NCI-H2196 (cell line): Measurements from ENCODE around the gene IQUB.
"Not testable (repeated sequence)": the region's sequence is repeated elsewhere in the genome, so short reads cannot be mapped to it uniquely, and the experiment has no call there.

Source experiments
- DNase-seq: peaks from one replicate; lab custom pipeline; 2025; ENCODE audit not compliant: unreplicated experiment; lab: John Stamatoyannopoulos, UW

IQUB gene

DNA sequence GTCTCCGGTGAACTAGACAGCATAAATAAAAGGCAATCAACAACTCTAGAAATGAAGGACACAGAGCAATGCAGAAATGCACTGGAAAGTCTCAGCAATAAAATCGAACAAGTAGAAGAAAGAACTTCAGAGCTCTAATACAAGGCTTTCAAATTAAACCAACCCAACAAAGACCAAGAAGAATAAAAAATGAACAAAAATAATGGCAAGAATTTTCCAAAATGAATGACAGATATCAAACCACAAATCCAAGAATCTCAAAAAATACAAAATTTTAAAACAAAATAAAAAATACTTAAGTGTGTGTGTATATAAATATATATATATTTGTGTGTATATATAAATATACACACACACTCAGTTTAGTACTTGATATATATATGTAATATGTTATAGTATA is 110.8 kb downstream of the IQUB start:
- no peak for DNase-seq

DNA sequence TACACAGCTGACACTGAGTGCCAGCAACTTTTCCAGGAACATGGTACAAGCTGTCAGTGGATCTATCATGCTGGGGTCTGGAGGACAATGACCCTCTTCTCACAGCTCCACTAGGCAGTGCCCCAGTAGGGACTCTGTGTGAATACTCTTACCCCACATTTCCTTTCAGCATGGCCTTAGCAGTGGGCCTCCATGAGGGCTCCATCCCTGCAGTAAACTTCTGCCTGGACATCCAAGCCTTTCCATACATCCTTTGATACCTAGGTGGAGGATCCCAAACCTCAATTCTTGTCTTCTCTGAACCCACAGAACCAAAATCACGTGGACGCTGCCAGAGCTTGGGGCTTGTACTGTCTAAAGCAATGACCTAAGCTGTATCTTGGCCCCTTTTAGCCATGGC is 116.8 kb downstream of the IQUB start:
- no peak for DNase-seq

DNA sequence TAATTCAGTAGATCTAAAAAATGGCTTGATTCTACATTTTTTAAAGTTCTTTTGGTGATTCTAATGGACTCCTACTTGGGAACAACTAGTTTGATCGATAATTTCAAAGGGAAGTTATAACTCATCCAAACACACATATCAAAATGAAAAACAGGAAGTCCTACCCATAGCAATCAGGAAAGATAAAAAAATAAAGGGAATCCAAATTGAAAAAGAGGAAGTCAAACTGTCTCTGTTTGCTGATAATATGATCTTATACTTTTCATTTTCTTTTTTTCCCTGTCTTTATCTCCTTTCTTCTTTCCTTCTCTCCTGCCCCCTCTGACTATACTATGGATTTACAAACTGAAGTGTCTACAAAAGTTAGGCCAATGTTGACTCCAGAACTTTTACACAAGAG is 118.8 kb downstream of the IQUB start:
- DNase-seq: no peak

DNA sequence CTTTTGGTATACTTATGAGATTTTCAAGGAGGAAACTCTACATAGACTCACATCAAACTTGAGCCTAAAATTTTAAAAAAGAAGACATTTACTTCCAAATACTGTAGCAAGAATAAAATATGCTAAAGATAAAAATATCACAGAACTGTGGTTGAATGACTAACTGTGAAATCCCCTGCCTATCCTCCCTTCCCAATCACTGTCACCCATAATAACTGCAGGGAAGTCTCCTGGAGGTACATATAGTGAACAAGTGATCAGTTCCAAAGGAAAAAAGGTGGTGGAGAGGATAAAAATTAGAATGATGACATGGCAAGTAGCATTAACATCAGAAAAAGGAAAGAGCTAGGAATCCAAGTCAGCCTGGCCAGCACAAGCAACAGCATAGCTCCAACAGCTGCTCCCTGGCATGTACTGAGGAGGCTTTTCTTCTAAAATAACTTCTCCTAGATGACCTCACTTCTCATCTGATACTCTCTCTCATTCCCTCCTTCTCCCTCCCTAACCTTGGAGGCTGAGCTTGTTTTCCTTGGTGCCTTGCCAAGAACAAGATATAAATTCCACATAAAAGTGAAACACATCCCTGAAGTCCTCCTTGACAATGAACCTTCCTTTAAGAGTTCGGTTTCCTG is 124.0 kb downstream of the IQUB start:
- peak; percentile 20 for DNase-seq

DNA sequence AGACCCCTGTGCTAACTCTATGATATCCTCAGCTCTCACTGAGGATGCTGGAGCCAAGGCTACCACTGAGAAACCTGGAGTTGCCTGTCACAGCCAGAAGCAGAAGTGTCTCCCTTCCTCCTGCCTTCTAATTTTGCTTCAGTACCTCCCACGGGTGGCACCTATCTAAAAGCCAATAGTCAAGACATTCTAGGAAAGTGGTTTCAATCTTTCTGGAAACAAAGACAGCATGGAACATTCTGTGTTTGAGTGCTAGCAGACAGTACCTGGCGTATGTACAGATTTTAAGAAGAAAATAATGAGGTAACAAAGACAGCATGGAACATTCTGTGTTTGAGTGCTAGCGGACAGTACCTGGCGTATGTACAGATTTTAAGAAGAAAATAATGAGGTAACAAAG is 126.4 kb downstream of the IQUB start:
- not testable (repeated sequence) for DNase-seq
